Left colon (tissue), 2 donors: ENCODE results near the gene C3orf22. TPM values are rescaled to one million over a fixed set of nuclear protein-coding genes. Genes with fewer than 3 reads are reported as not detected.

Experiments used
- ATAC-seq: fragments of 200-7000 bp; cut with Tn5 transposase; one replicate; pipeline ENCODE4 v1.9.1; 2020; ENCODE audit warnings: mild to moderate bottlenecking, moderate library complexity
- DNase-seq, 2 donors: peaks; one replicate each; pipeline ENCODE4 v3.0.0-alpha.2; 2020
- intact Hi-C, 2 donors: fragments of 100-400 bp; cut with DNase I in 1 of 2; cut with micrococcal nuclease in 1 of 2; formaldehyde crosslinking; loops; one replicate each; pipeline versions ENCODE4 v1.11.2 to v1.14.0; 2022; cut with DNase I, micrococcal nuclease
- total RNA-seq, 2 donors: library from RNA; stranded (reverse); fragmentation: NEBNext Ultra II Directional; extraction: Animal tissue kit (Norgen Biotek cat#: 25700); gene quantifications; one replicate each; pipeline ENCODE4 v1.2.1, GENCODE V29; 2021
- donor health status: DM: no; HTN: no; CAD: no.
- donor health status: DM: yes; HTN: yes; CAD: no.

The C3orf22 gene
- total RNA-seq, 2 donors from 2014 or later: not detected

GRCh38 chr3:126562737-126563276 lies 4.1 kb upstream of the C3orf22 start:
- ATAC-seq (no peak), DNase-seq (no peak)
- intact Hi-C loops: no loop called here

DNA sequence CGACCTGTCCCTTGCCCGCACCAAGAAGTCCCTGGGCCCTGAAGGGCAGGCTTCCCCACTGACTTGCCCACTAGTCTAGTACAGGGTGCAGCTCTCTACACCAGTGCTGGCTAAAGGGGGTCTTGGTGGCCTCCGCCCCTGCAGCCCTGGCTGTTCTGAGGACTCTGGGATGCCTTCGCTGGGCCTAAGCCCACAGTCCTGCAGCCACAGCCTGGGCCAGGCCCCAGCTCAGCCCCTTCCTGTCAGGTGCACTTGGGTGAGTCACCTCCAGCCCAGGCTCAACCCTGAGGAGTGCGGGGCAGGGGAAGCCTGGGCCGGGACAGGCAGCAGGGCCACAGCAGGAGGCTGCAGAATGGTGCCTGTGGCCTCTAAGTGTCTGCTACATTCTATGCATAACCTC lies 971 bp downstream of the C3orf22 start:
- intact Hi-C loops: no loop called here
- ATAC-seq (no peak), DNase-seq (no peak)

- DNase-seq (peak in 1 of 2 donors; percentile 17), ATAC-seq (no peak)
- intact Hi-C loops: no loop called here
These were observed 1.4 kb downstream of the C3orf22 start for GRCh38 chr3:126557415-126557745.

GRCh38 chr3:126556637-126557414 lies 1.9 kb downstream of the C3orf22 start:
- DNase-seq (no peak), ATAC-seq (no peak)
- intact Hi-C loops: no loop called here

- no peak for ATAC-seq
- peak in 1 of 2 donors; percentile 14 for DNase-seq
- intact Hi-C loops: no loop called here
These were observed 2.7 kb downstream of the C3orf22 start for GRCh38 chr3:126555795-126556636.

DNA sequence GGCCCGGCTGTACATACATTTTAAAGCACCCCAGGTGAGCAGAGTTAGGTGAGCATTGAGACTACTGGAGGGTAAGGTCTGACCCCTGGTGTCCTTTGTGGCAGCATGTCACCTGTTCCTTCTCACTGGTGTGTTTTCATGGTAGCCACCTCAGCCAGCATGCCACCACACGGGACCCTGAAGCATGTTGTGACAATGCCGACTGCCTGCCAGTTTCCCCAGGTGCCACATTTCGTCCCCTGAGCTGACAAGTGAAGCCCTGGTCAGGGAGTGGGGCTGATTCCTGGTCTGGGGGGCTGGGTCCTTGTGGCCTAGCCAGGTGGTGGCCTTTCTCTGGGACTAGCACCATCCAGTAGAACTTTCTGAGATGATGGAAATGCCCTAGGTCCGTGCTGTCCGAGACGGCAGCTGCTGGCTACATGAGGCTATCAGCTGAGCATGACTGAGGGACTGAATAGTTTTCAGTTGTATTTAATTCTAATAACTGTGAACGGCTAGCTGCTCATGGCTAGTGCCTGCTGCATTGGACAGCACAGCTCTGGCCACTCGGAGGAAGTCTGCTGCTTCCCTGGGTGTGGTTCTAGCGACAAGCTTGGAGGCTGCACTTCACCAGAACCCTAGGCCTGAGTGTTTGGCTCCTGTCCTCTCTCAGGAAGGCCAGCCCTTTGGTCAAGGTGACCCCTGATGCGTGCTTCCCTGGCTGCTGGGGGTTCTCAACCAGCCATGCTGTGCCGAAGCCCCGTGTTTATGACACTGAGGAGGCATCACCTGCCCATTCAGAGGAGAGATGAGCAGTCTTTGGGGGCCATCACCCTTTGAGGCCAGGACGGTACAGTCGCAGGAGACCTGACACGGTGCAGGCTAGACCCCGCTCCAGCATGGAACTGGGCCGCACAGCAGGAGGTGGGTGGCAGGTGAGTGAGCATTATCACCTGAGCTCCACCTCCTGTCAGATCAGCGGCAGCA lies 3.9 kb downstream of the C3orf22 start:
- intact Hi-C loops: no loop called here
- peak in 1 of 2 donors; percentile 8 for DNase-seq

GRCh38 chr3:126553284-126554084 lies 5.2 kb downstream of the C3orf22 start:
- DNase-seq (peak in 1 of 2 donors; percentile 18), ATAC-seq (no peak)
- intact Hi-C loops: no loop called here

More for the DNA sequence above, 3.9 kb downstream of the C3orf22 start:
- ATAC-seq: peak; percentile 34

DNA sequence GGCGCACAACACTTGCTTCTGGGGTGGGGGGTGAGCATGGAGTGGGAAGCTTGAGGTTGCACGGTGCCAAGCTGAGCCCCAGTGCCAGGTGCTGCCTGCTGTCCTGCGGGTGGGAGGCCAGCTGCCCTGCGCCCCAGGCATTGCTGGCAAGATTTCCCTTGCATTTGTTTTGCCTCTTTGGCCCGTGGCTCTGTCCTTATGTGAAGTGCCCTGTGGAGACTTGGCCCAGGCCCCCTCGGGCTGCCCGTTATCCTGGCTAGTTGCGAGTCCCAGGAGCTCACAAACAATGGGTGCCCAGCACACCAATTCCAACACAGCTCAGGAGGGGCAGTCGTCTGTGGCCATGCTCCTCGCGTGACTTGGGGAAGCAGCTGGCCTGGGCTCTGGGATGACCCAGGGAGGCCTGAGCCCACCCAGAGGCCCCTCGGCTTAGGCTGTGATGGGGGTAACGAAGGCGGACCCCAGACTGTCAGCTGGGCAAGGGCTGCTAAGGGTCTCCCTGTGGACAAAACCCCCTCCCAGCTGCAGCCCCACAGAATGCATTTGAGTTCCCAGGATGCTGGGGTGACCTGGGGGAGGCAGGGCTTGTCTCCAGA lies 5.9 kb downstream of the C3orf22 start:
- ATAC-seq (no peak), DNase-seq (peak in 1 of 2 donors; percentile 10)
- intact Hi-C loops: no loop called here

DNA sequence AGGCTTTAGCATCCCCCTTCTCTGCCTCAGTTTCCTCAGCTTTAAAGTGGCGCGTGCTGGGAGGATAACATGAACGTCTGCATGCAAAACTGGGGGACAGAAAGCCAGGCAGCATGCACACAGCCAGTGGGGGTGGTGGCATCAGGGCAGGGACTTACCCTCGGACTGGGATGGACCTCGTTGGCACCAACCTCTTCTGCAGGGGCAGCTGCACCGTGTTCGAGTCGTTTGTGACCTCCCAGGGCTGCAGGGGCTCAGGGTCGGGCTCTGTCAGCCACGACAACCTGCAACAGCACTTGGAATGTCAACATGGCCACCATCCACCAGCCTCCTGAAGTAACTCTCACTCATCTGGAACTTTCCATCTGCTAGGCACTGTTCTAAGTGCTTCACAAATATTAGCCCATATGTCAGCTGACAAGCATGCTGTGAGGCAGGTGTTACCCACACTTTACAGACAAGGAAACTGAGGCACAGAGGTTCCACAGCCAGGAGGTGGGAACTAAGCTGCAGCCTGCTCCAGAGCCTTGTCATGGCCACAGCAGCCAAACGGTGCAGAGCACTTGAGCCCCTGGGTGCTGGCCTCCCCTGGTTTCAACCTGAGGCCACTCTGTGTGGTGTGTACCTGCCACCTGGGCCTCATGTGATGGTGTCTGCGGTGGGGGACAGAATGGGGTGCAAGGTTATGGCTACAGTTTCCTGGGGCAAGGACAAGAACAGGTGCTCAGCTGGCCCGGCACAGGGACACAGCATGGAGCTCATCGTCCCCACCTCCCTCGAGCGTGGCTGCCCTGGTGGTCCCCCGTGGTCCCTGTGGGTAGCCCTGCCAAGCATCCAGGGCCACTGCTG lies 6.7 kb downstream of the C3orf22 start:
- no peak for ATAC-seq
- intact Hi-C loops: no loop called here
- DNase-seq: peak in 1 of 2 donors; percentile 18

DNA sequence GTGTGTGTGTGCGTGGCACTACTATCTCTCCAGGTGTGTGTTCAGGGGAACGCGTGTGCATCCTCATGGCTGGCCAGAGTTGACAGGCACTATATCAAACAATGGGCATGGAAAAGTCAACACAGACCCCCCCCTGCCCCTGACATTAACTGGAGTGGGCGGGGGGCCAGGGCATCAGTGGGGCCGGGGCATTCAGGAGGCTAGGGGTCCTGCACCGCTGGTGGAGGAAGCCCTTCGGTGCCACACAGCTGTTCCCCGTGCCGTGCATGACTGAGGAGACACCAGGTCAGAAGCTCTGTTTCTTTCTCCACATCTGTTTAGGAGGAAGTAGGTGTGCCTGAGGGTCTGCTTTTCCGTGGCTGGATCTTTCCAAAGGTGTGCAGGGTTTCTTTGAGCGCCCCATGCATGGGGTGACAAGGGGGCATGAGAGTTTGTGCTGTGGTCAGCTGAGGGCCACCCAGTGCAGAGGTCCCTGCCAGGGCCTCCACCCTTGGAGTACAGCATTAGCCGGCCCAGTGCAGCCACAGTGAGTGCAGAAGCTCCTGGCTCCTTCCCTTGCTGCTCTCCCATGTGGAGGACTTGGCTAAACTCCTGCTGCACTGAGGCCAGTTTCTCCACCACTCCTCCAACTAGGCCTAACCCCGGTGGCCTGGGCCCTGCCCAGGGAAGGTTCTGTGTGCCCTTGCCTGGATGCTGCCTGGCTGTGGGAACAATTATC lies 7.5 kb downstream of the C3orf22 start:
- intact Hi-C loops: no loop called here
- ATAC-seq (no peak), DNase-seq (peak in 1 of 2 donors; percentile 18)

DNA sequence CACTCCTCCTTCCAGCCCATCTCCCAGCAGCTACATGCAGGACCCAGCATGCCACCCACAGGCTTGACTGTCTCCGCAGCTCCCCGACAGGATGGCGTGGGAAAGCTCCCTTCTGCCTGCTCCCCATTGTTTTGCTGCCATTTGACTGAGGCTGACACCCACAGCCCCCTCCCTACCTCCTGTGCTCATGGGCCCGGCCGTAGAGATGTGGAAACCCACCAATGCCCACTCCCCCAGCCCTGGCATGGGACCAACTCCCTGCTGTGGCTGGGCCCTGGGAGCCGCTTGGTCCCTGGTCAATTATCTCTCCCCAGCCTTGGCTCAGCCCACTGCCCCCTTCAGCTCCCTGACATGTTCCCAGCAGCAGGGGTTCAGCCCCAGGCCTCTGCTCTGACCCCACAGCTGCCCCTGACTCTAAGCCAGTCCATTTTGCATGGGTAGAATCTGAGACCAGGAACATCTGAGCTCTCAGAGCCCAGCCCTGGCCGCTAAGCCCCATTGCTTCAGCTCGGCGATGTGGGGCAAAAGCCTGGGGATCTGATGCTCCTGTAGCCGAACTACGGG lies 8.2 kb downstream of the C3orf22 start:
- ATAC-seq (no peak), DNase-seq (peak in 1 of 2 donors; percentile 10)
- intact Hi-C loops: no loop called here

- ATAC-seq (no peak), DNase-seq (peak in 1 of 2 donors; percentile 13)
- intact Hi-C loops: no loop called here
These were observed 8.8 kb downstream of the C3orf22 start for GRCh38 chr3:126549861-126550487.

DNA sequence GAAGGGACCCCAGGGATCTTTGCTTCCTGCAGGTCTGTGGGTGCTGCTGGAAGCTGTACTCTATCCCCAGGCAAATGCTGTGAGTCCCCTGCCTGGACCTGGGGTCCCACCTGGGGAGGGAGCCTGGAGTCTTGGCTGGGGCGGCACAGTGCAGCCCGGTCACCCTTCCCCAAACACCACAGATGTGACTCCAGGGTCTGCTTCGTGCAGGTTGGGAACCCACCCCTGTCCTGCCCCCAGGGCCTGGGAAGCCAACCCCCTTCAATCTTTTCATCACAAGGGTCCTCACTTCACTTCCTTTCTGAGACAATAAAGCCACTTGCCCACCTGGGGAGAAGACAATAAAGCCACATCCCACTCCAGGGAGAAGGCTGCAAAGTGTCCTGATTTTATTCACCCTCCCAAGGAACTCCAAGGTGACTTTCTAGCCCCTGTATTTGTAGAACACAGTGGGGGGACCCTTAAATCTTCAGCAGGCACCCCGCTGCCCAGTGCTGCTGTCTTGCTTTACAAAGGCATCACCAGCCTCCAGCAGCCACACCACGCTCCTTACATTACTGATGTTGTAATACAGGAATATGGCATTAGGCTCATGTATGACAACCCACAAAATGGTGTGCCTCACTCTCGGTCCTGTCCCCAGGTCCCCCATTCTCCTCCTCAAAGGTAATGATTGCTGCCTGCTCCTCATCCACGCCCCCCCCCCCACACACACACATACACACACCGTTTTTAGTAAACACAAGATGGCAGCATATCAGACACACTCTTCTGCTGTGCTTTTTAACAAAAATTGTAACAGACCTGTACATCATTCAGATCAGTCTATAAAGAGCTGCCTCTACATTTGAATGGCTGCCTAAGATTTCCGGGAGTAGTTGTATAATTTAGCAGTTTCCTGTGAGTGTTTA lies 9.9 kb downstream of the C3orf22 start:
- peak in 1 of 2 donors; percentile 4 for DNase-seq
- ATAC-seq: no peak

DNA sequence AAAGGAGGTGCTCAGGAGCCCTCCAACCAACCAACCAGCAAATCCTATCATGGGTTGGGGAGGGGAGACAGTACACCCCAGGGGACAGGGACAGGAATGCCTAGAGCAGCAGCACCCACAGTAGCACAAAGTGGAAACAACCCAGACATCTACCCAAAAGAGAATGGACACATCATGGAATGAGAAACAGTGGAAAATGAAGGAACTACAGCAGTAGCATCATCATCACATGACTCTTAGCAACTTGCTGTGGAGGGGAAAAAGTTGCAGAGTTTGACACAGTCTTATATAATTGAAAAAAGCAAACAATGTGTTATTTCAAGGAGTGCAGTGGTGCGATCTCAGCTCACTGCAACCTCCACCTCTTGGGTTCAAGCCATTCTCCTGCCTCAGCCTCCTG lies 11.0 kb downstream of the C3orf22 start:
- ATAC-seq (no peak), DNase-seq (peak in 1 of 2 donors; percentile 4)
- intact Hi-C loops: no loop called here

More for the DNA sequence above, 9.9 kb downstream of the C3orf22 start:
- intact Hi-C loops: no loop called here
